IMR-90 (cell line): ENCODE data around the gene NTF3. TPM values are rescaled to one million over a fixed set of nuclear protein-coding genes. Genes with fewer than 3 reads are reported as not detected.

Experiments used
- MAFK ChIP-seq: IDR thresholded peaks from 2 replicates; pipeline ENCODE4 v1.6.1; 2012; ENCODE audit warnings: low read depth, low read length, improper control_type of control experiment
- MXI1 ChIP-seq: IDR thresholded peaks from 2 replicates; pipeline ENCODE4 v1.6.1; 2012; ENCODE audit warnings: low read depth, mild to moderate bottlenecking, low read length, moderate library complexity, borderline replicate concordance
- polyA plus RNA-seq, 3 experiments: library from polyadenylated mRNA; depleted of rRNA; stranded (reverse); fragments of >200 nt; gene quantifications; 2 replicates each; pipeline ENCODE4 v1.2.3, GENCODE V29; 2012; ENCODE audit warnings: low replicate concordance in 1 of 3
- total RNA-seq: library from RNA; depleted of rRNA; stranded (reverse); fragments of >200 nt; gene quantifications from 2 replicates; pipeline ENCODE4 v1.2.3, GENCODE V29; 2012

The NTF3 gene
- total and polyA plus RNA-seq, 2 of the 4 experiments (the other 2 are of a cell fraction): 12.2 to 32.4 TPM

DNA sequence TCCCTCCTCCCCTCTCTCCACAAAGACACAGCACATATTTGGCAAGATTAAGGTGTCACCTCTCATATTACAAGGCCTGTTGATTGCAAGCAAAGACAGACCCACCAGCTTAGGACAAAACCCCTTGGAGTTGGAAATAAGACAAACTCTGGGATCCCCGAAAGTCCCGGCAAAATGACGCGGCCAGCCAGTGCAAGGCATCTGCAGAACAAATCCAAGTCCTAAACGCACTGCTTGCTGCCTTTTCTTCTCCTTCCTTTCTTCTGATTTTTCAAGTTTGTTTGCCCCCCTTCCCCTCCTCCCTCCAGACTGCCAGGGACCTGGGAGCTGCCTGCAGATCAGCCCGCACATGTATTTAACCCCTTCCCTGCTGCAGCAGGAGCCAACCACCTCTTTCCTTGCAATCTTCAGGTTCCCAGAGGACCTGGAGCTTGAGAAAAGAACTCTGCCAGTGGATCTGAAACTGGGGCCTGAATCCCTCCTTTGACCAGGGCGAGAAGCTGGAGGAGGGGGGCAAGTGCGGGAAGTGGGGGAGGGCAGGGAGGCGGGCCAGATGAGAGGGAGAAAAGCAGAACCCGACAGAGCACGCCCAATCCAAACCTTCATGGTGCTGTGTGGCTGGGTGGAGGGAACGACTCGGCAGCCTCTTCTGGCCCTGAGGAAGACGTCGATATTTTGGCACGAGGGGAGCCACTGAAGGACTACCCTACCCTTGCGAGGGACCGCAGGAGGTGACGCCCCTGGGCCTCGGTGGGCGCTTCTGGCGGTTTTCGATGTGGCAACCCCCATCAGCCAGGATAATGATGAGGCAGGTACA is 2.0 kb upstream of the NTF3 start (continued):
- TF ChIP-seq MXI1: no peak
- no peak for TF ChIP-seq MAFK
